HG02610 (cell line): ENCODE data around the gene ALKBH5.

Source experiments
- ATAC-seq: cut with Tn5 transposase; IDR thresholded peaks from one replicate; pipeline ENCODE4 v1.9.1; 2021; ENCODE audit warnings: mild to moderate bottlenecking, moderate library complexity; ENCODE audit not compliant: unreplicated experiment

The ALKBH5 gene

GRCh38 chr17:18256776-18257175 is 73.1 kb downstream of the ALKBH5 start:
- ATAC-seq, result no peak

DNA sequence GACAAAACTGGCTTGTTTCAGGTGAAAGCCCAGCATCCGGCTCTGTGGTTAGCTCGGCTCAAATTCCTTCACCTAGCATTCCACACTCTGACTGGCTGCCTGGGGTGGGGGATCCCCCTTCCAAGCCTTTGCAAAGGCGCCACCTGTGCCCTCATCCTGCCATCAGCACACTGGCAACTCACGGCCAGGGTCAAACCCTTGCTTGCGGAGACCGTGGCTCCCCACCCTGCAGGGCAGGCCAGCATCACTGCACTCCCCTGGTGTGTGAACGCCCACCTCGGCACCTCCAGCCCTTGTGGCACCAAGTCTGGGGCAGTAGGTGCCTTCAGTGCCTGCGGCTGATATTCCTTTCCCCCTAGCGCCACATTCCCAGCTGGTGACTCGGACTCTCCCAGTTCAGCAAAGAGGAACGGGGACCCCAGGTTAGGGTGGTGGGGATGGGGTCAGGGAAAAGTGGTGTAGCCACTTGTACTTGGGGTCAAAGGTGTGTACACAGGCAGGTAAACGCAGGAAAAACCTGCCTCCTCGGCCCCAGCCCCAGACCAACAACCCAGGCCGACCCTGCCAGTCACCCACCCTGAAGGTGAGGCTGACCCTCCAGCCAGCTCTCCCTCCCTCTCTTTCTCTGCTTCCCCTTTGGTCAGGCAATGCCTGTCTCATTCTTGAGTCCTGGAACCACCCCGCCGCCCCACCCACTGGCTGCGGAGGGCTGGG is 73.8 kb downstream of the ALKBH5 start:
- ATAC-seq, result no peak

GRCh38 chr17:18257982-18258355 is 74.3 kb downstream of the ALKBH5 start:
- peak; percentile 28 for ATAC-seq

- peak; percentile 32 for ATAC-seq
Observed at GRCh38 chr17:18258356-18259038, 74.9 kb downstream of the ALKBH5 start, which contains the start of gene FLII. FLII (minus strand) TSS chr17:18258738; CDS start chr17:18258690, 48 bp downstream.
